ENCODE results near the gene NOL8. TPM values are rescaled to one million over a fixed set of nuclear protein-coding genes. Genes with fewer than 3 reads are reported as not detected.
A peak's percentile ranks its signal among the peaks of the same experiment; 100 is the strongest.

The NOL8 gene
- total RNA-seq, 1 experiment from 2014 or later, result 18.5 TPM

- DNase-seq (ENCODE audit: low read depth), result no peak
Observed at GRCh38 chr9:92312887-92313623, 12.1 kb downstream of the NOL8 start.

GRCh38 chr9:92310562-92310961 is 14.6 kb downstream of the NOL8 start:
- no peak for DNase-seq (ENCODE audit: low read depth)

- no peak for DNase-seq (ENCODE audit: low read depth)
Observed at GRCh38 chr9:92308893-92309292, 16.3 kb downstream of the NOL8 start.

GRCh38 chr9:92300936-92301335 is 24.2 kb downstream of the NOL8 start:
- DNase-seq (ENCODE audit: low read depth), result no peak

- DNase-seq (ENCODE audit: low read depth), result no peak
Observed at GRCh38 chr9:92299116-92299515, 26.0 kb downstream of the NOL8 start.

GRCh38 chr9:92298036-92298435 is 27.1 kb downstream of the NOL8 start:
- no peak for DNase-seq (ENCODE audit: low read depth)

GRCh38 chr9:92297611-92298010 is 27.5 kb downstream of the NOL8 start:
- no peak for DNase-seq (ENCODE audit: low read depth)

- DNase-seq (ENCODE audit: low read depth), result no peak
Observed at GRCh38 chr9:92295827-92296258, 29.3 kb downstream of the NOL8 start.

- DNase-seq (ENCODE audit: low read depth), result no peak
Observed at GRCh38 chr9:92295240-92295790, 29.8 kb downstream of the NOL8 start.

- DNase-seq (ENCODE audit: low read depth), result peak; percentile 19
Observed at GRCh38 chr9:92294297-92294676, 30.9 kb downstream of the NOL8 start.

- peak; percentile 98 for DNase-seq (ENCODE audit: low read depth)
Observed at GRCh38 chr9:92293452-92294296, 31.5 kb downstream of the NOL8 start, which contains the start of gene IARS1. IARS1 (minus strand) TSS chr9:92293697; CDS start chr9:92289419, 4,278 bp downstream.

GRCh38 chr9:92293075-92293354 is 32.1 kb downstream of the NOL8 start:
- DNase-seq (ENCODE audit: low read depth), result no peak

GRCh38 chr9:92292338-92293074 is 32.6 kb downstream of the NOL8 start:
- DNase-seq (ENCODE audit: low read depth), result peak; percentile 41

- no peak for DNase-seq (ENCODE audit: low read depth)
Observed at GRCh38 chr9:92291577-92291976, 33.6 kb downstream of the NOL8 start.

GRCh38 chr9:92290785-92291429 is 34.2 kb downstream of the NOL8 start:
- DNase-seq (ENCODE audit: low read depth), result no peak

- peak; percentile 32 for DNase-seq (ENCODE audit: low read depth)
Observed at GRCh38 chr9:92289708-92290390, 35.3 kb downstream of the NOL8 start.

GRCh38 chr9:92279302-92279701 is 45.8 kb downstream of the NOL8 start:
- no peak for DNase-seq (ENCODE audit: low read depth)

- DNase-seq (ENCODE audit: low read depth), result peak; percentile 54
Observed at GRCh38 chr9:92278110-92278509, 47.0 kb downstream of the NOL8 start.

- DNase-seq (ENCODE audit: low read depth), result no peak
Observed at GRCh38 chr9:92276331-92277032, 48.7 kb downstream of the NOL8 start.

GRCh38 chr9:92275541-92275940 is 49.6 kb downstream of the NOL8 start:
- no peak for DNase-seq (ENCODE audit: low read depth)

Measured in M059J (cell line).